Midbrain (tissue), 1 donor: ENCODE data around the gene AUNIP.

Experiments
- DNase-seq: peaks from one replicate; lab custom pipeline; 2025; lab: John Stamatoyannopoulos, UW

AUNIP gene

DNA sequence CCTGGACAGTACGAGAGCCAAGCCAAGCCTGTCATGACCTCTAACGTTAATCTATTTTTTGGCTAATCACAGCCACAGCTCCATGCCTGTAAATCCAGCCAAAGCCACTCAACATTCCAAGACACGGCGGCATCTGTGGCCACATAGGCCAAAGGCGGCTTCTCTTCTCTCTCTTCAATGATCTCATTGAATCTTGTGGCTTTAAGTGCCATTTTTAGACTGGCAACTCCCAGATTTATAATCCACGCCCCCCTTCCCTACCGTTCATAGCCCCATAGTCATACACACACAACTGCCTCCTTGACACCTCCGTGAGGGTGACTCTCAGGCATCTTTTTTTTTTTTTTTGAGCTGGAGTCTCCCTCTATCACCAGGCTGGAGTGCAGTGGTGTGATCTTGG, 64.9 kb downstream of the AUNIP start:
- no peak for DNase-seq

DNA sequence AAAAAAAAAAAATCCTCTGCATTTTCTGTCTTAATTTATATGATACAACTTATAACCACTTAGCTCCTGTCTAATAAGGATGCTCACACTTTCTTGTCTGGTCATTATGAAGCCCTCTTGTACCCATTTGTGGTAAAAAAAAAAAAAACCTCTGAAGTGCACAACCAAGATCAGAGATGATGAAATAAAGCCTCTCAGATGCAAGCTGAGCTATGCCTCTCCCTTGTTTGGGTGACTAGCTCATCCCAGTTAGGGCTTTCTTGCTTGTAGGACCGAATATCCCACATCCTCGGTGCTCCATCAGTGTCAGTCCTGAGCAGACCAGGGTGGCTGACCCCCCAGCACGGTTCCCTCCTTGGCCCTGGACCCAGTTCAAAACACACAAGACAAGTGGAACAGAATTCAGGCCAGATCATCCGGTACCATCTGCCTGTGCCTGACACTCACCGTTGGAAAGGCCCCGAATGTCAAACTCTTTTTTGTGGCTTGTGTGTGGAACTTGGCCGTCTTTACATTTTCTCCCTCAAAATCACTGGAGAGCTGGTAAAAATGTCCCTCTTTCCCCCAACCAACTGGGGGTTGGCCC, 65.6 kb downstream of the AUNIP start:
- DNase-seq = no peak

- DNase-seq = no peak
These were observed 67.1 kb downstream of the AUNIP start for GRCh38 chr1:25792115-25792514.

GRCh38 chr1:25790472-25790871, 68.8 kb downstream of the AUNIP start:
- DNase-seq = no peak

DNA sequence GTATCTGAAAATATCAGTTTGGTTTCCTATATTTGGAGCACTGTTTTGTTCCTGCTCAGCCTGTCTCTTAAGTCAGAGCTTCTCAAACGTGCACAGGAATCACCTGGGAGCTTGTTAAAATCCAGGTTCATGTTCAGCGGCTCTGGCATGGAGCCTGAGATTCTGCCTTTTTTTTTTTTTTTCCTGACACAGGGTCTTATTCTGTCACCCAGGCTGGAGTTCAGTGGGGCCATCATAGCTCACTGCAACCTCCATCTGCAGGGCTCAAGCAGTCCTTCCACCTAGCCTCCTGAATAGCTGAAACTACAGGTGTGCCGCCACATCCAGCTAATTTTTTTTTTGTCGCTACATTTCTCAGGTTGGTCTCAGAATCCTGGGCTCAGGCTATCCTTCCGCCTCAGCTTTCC, 71.5 kb downstream of the AUNIP start:
- DNase-seq = no peak

DNA sequence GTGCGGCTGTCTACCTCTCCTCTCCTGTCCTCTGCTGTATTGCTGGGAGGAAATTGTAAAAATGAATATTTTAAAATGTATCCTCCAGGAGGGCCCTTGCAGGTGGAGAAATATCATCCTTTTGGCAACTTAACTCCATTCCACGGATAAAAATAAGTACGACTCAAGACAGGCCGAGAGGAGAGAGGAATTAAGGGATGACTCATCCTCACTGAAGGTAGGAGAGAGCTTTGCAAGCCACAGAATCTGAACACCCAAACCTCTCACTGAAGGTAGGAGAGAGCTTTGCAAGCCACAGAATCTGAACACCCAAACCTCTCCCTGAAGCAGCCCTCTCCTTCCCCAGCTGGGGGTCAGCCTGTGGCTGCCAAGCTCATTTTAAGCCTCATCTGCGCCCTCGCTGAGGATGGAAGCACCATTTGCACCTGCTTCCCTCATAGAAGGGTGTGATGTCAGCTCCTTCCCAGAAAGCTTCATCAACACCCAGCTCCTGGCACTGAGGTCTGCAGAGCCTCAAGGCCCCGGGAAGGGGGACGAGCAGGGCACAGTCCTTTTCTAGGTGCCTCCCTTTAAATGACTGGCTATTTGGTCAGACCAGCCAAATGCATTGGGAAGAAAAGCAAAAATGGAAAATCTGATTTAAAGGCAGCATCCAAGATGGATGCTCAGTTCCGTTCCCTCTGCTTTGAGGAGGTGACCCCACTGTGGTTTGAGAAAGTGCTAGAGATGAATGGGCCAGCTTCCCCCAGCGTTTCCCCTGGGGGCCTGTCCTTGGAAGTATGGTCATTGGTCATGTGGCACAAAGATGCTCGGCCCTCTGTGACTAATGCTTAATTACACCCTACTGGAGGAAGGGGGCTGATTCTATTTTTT, 72.1 kb downstream of the AUNIP start:
- DNase-seq = no peak

DNA sequence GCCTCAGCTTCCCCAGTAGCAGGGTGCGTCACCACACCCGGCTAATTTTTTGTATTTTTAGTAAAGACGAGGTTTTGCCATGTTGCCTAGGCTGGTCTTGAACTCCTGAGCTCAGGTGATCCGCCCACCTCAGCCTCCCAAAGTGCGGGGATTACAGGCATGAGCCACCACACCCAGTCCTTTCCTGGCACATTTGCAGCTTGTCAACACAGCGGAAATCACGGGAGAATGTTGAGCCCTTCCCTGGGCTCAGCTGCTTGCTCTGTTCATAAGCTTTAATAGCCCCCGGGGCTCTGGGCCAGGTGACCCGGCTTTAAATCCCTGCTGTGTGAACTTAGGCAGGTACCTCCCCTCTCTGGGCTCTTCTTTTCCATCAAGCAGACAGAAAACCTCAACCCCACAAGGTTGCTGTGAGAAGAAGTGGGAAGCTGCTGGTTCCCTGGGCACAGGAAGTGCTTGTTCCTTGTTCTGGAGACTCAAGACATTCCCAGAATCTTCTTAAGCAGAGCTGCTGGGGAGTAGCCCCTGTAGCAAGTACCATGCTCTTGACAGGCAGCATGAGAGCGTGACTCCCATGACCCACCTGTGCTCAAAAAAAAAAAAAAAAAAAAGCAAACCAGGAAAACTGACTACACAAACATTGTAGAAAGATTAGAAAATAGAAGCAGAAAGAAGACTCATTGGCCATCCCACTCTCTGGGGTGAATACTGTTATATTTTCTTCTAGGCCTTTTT, 73.8 kb downstream of the AUNIP start:
- no peak for DNase-seq

GRCh38 chr1:25784575-25785051, 74.6 kb downstream of the AUNIP start:
- DNase-seq = no peak
